ENCODE results near the gene ATP8B4.

GRCh38 chr15:50100486-50100885 lies 18.5 kb downstream of the ATP8B4 start:
- TF ChIP-seq EP300 (IDR thresholded peaks at IDR 0.05; ENCODE audit: borderline replicate concordance in 1 of 2, low read depth in 1 of 2, low read length in 1 of 2): no peak
- no peak for TF ChIP-seq CTCF (IDR thresholded peaks at IDR 0.05)
- TF ChIP-seq MXI1 (IDR thresholded peaks at IDR 0.05; ENCODE audit: low read depth, low read length): no peak
- no peak for TF ChIP-seq MAX (IDR thresholded peaks at IDR 0.05; ENCODE audit: low read depth)
- TF ChIP-seq REST (IDR thresholded peaks at IDR 0.05; ENCODE audit: low read depth, low read length): no peak
- TF ChIP-seq YY1 (IDR thresholded peaks at IDR 0.05; ENCODE audit: low read depth): no peak

Measured in SK-N-SH (cell line).